Right atrium auricular region (tissue), 2 donors: ENCODE measurements around the gene PRCD. TPM values are rescaled to one million over a fixed set of nuclear protein-coding genes. Genes with fewer than 3 reads are reported as not detected.
"Not testable (repeated sequence)": the region's sequence is repeated elsewhere in the genome, so short reads cannot be mapped to it uniquely, and the experiment has no call there.

Experiments used
- DNase-seq: peaks from one replicate; pipeline ENCODE4 v3.0.0-alpha.2; 2019; ENCODE audit warnings: low spot score
- H3K27ac ChIP-seq, 2 donors: fragments of 200-600 bp; sonication (generic); 1 replicate in 1 of 2; 2 replicates in 1 of 2; pipeline ENCODE4 v1.5.1; 2016 to 2019
- H3K27me3 ChIP-seq, 2 donors: fragments of 200-600 bp; sonication (generic); one replicate each; pipeline versions ENCODE4 v1.5.1 to v1.6.0; 2017 to 2019
- H3K36me3 ChIP-seq: fragments of 200-600 bp; sonication (generic); one replicate; pipeline ENCODE4 v1.5.1; 2016
- H3K4me1 ChIP-seq, 2 donors: fragments of 200-600 bp; sonication (generic); one replicate each; pipeline versions ENCODE4 v1.5.1 to v1.6.0; 2017 to 2019
- H3K4me3 ChIP-seq, 2 donors: fragments of 200-600 bp; sonication (generic); 1 replicate in 1 of 2; 2 replicates in 1 of 2; pipeline ENCODE4 v1.5.1; 2017 to 2019; ENCODE audit warnings: mild to moderate bottlenecking in 1 of 2, moderate library complexity in 1 of 2
- H3K9me3 ChIP-seq, 2 donors: fragments of 200-600 bp; sonication (generic); one replicate each; pipeline ENCODE4 v1.5.1; 2019
- total RNA-seq, 2 donors: library from RNA; depleted of rRNA; stranded (reverse); fragments of >200 nt; gene quantifications; one replicate each; pipeline ENCODE4 v1.1.0, GENCODE V29; 2016
- TF ChIP-seq, protein P1 (sequence below), 2 donors: fragments of 200-600 bp; sonication (generic); IDR thresholded peaks; one replicate each; pipeline ENCODE4 v1.5.1; 2019; ENCODE audit warnings: antibody characterized with exemption in 2 of 2

Gene PRCD
- total RNA-seq, 2 donors from 2014 or later = 2.1 to 3.5 TPM

DNA sequence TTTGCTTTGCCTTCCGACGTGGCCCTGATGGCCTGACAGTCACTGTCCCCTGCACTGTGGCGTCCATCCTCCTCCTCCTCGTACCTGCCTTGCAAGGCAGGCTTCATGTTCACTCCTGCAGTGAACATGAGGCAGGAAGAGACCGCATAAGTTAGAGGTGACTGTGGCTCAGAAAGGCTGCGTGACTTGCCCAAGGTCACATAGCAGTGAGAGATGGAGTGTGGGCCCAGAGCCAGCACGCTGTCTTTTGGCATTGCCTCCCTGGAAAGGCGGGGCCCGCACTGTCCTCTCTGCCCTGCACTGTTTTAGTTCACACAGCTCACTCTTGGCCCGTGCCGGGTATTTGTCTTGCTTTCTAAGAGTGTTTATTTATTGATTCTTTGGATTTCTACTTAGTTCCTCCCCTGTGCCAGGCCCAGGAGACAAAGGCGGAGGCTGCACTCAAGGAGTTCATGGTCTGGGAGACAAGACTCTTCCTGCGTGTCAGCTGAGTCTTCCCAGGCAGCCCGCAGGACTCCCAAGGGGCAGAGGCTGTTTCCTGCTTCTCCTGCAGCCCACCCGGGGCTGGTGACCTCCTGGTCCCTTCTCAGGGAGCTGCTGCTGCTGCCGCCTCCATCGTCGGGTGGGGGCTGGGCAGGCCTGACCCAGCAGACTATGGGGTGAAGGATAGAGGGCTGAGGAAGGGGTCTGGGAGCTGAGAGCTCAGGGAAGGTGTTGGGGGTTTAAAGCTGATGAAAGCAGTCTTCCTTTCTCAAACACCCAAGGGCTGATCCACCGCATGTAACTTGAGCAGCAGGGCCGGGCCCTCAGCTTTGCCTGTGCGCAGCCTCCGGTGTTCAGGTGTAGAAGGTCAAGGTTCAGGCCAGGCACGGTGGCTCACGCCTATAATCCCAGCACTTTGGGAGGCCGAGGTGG, 15.0 kb upstream of the PRCD start:
- peak; percentile 81 for DNase-seq
- Histone ChIP-seq H3K4me3 (no peak overlapping the region), H3K27me3 (no peaks in the 10 kb centered on the region), H3K9me3 (no peaks in the 10 kb centered on the region), H3K36me3 (no peaks in the 10 kb centered on the region), H3K27ac (peak overlapping the region; percentile 50 to 66), H3K4me1 (peaks cover 0 to 55% of the 10 kb centered on the region in 2 donors)
- TF ChIP-seq, protein P1, sequence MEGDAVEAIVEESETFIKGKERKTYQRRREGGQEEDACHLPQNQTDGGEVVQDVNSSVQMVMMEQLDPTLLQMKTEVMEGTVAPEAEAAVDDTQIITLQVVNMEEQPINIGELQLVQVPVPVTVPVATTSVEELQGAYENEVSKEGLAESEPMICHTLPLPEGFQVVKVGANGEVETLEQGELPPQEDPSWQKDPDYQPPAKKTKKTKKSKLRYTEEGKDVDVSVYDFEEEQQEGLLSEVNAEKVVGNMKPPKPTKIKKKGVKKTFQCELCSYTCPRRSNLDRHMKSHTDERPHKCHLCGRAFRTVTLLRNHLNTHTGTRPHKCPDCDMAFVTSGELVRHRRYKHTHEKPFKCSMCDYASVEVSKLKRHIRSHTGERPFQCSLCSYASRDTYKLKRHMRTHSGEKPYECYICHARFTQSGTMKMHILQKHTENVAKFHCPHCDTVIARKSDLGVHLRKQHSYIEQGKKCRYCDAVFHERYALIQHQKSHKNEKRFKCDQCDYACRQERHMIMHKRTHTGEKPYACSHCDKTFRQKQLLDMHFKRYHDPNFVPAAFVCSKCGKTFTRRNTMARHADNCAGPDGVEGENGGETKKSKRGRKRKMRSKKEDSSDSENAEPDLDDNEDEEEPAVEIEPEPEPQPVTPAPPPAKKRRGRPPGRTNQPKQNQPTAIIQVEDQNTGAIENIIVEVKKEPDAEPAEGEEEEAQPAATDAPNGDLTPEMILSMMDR (IDR thresholded peaks at IDR 0.05) = no peak

DNA sequence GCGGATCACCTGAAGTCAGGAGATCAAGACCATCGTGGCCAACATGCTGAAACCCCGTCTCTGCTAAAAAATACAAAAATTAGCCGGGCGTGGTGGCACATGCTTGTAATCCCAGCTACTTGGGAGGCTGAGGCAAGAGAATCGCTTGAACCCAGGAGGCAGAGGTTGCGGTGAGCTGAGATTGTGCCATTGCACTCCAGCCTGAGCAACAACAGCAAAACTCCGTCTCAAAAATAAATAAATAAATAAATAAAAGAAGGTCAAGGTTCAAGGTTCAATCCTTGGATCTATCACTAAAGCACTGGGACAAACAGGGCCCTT, 14.4 kb upstream of the PRCD start:
- H3K36me3 ChIP-seq, H3K27me3 ChIP-seq, H3K4me3 ChIP-seq, DNase-seq, H3K9me3 ChIP-seq: not testable (repeated sequence)
- Histone ChIP-seq H3K27ac (peak overlapping the region; percentile 50 to 66), H3K4me1 (peaks cover 0 to 61% of the 10 kb centered on the region in 2 donors)

DNA sequence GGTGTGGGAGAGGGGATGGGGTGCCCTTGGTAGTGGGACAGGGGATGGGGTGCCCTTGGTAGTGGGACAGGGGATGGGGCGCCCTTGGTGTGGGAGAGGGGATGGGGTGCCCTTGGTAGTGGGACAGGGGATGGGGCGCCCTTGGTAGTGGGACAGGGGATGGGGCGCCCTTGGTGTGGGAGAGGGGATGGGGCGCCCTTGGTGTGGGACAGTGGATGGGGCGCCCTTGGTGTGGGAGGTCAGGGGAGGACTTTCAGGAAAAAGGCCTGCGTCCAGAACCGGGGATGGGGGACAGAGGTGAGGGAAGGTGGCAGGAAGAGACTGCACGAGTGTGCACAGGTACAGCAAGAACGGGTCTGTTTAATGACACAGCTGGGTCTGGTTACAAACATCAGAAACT, 12.8 kb upstream of the PRCD start:
- peaks cover 0 to 74% of the 10 kb centered on the region in 2 donors for H3K4me1 ChIP-seq
- DNase-seq, H3K27me3 ChIP-seq, H3K36me3 ChIP-seq, H3K9me3 ChIP-seq: not testable (repeated sequence)
- peak overlapping the region in 1 of 2 donors; percentile 36 for H3K4me3 ChIP-seq
- peak overlapping the region; percentile 94 for H3K27ac ChIP-seq

DNA sequence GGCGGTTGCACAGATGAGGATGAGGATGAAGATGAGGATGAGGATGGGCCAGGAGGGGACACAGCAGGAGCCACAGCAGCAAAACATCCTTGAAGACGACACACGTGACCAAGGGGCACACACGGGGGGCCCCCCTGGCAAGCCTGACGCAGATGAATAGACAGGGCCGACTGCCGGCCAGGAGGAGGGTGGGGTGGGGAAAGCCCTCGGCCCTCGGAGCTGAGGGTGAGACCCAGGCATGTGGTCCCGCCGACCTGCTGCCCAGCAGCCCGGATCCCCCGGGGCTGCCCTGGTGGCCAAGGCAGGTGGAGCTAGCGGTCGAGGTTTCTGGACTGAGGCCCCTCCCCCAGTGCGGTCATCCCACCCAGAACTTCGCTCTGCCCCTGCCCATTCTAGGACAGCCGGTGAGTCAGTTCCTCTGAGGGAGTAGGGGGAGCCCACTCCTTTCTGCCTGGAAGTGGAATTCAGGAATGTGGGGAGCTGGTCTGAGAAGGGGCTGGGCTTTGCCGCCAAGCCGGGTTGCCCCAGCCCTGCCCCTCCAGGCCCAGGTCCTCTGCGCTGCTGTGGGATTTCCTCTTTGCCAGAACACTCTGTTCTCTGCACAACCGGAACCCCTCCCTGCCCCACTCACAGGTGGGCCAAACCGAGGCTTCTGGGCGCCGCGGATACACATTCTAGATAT, 12.3 kb upstream of the PRCD start:
- H3K27ac ChIP-seq = peak overlapping the region; percentile 94
- H3K4me3 ChIP-seq = peak overlapping the region in 1 of 2 donors; percentile 36
- DNase-seq = peak; percentile 92
- H3K27me3 ChIP-seq = no peaks in the 10 kb centered on the region
- peaks cover 8% of the 10 kb centered on the region for H3K36me3 ChIP-seq
- H3K9me3 ChIP-seq = no peaks in the 10 kb centered on the region
- TF ChIP-seq, protein P1 (IDR thresholded peaks at IDR 0.05) = peak in 1 of 2 donors; percentile 20
- H3K4me1 ChIP-seq = peaks cover 0 to 74% of the 10 kb centered on the region in 2 donors

DNA sequence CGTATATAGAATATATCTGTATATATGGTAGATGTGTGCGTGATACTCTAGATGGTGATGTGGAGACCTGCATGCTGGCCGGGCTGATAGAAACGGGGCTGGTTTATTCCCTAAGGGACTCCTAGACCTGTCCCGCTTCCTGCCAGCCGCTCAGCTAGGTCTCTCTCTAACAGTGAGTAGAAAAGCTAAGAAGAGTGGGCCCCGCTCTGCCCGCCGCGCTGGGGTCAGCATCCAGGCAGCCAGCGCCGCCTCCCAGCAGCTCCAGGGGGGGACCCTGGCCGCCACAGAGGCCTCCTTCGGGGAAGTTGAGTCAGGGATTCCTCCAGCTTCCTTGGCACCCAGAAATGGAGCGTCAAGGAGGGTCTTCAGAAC, 11.7 kb upstream of the PRCD start:
- peak overlapping the region; percentile 4 to 36 for H3K4me3 ChIP-seq

DNA sequence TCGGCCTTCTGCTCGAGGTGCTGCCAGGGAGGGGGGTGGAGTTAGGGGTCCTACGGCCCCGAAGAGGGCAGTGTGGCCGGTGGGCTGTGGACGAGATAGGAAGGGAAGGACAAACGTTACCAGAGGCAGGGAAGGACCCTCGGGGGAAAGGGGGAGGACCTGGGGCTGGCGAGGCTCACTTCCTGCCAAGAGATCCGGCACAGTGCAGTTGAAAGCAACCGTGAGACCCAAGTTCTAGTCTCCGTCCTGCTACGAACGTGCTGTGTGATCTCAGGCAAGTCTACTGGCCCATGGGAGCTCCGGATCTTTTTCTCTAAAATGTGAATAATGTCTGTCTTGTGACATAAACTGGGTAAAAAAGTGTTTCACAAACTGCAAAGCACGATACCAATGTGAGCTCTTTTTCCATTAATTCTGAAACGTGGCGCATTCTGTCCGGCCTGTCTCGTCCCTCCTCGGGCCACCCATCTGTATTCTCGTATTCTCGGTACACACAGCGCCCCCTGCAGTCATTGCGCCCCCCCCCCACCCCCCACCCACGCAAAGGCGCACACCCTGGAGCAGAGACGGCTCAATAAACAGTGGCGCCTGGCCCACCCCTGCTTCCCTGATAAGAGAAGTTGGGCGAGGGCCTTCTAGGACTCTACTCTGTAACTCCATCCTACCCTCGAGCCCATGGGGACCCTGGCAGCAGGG, 11.2 kb upstream of the PRCD start:
- TF ChIP-seq, protein P1 (IDR thresholded peaks at IDR 0.05) = peak in 1 of 2 donors; percentile 49

More for the DNA sequence above, 11.7 kb upstream of the PRCD start:
- Histone ChIP-seq H3K27me3 (no peaks in the 10 kb centered on the region), H3K36me3 (peaks cover 8% of the 10 kb centered on the region), H3K27ac (peak overlapping the region; percentile 94), H3K9me3 (no peaks in the 10 kb centered on the region), H3K4me1 (peaks cover 0 to 69% of the 10 kb centered on the region in 2 donors)
- TF ChIP-seq, protein P1 (IDR thresholded peaks at IDR 0.05) = no peak
- DNase-seq = no peak

More for the DNA sequence above, 11.2 kb upstream of the PRCD start:
- Histone ChIP-seq H3K36me3 (peaks cover 8% of the 10 kb centered on the region), H3K27ac (peak overlapping the region; percentile 94), H3K9me3 (no peaks in the 10 kb centered on the region), H3K27me3 (no peaks in the 10 kb centered on the region), H3K4me1 (peaks cover 0 to 64% of the 10 kb centered on the region in 2 donors), H3K4me3 (peak overlapping the region; percentile 4 to 36)
- DNase-seq = peak; percentile 91
